ENCODE data around the gene PLOD3.
"Not testable (repeated sequence)": the region's sequence is repeated elsewhere in the genome, so short reads cannot be mapped to it uniquely, and the experiment has no call there.

PLOD3 gene

GRCh38 chr7:101217388-101218235 lies at the start of gene PLOD3, which contains the start of gene ZNHIT1:
Gene PLOD3 (minus strand): TSS chr7:101217581. CDS start chr7:101217274, 307 bp downstream.
Gene ZNHIT1 (plus strand): TSS chr7:101218165. CDS start chr7:101218196, 31 bp downstream.
- H2AFZ ChIP-seq (ENCODE audit: low read depth, low read length): peak within 1 kb of the TSS; percentile 86
- peak within 1 kb of the TSS; percentile 74 for H3K27ac ChIP-seq (ENCODE audit: low read length)
- peaks cover 5% of the 10 kb centered on the region for H3K36me3 ChIP-seq (replicated peaks; ENCODE audit: low read depth, low read length)
- H3K4me1 ChIP-seq (ENCODE audit: low read length): peaks cover 12% of the 10 kb centered on the region
- peak within 1 kb of the TSS; percentile 87 for H3K4me3 ChIP-seq (ENCODE audit: low read length)
- peak within 1 kb of the TSS; percentile 98 for H3K4me2 ChIP-seq (ENCODE audit: low read length)
- no peaks in the 10 kb centered on the region for H4K20me1 ChIP-seq (ENCODE audit: insufficient read depth, low read length)
- peak within 1 kb of the TSS; percentile 88 for H3K9ac ChIP-seq (ENCODE audit: low read length)
- H3K9me3 ChIP-seq (ENCODE audit: insufficient read depth, low read length): no peaks in the 10 kb centered on the region
- H3K79me2 ChIP-seq (ENCODE audit: low read length): peaks cover 32% of the 10 kb centered on the region
- no peaks in the 10 kb centered on the region for H3K27me3 ChIP-seq (ENCODE audit: low read depth, low read length)
- TF ChIP-seq CTCF (IDR thresholded peaks at IDR 0.05; ENCODE audit: low read depth, low read length): no peak
- TF ChIP-seq EZH2phosphoT487 (IDR thresholded peaks at IDR 0.05; ENCODE audit: low read depth): no peak

GRCh38 chr7:101265622-101266516 lies 48.5 kb upstream of the PLOD3 start:
- Histone ChIP-seq H2AFZ (ENCODE audit: low read depth, low read length) (no peak overlapping the region), H3K27me3 (ENCODE audit: low read depth, low read length) (no peaks in the 10 kb centered on the region), H3K79me2 (ENCODE audit: low read length) (no peaks in the 10 kb centered on the region), H3K4me2 (ENCODE audit: low read length) (no peak overlapping the region), H3K36me3 (replicated peaks; ENCODE audit: low read depth, low read length) (no peaks in the 10 kb centered on the region), H3K4me3 (ENCODE audit: low read length) (no peak overlapping the region), H3K27ac (ENCODE audit: low read length) (no peak overlapping the region), H3K9me3 (ENCODE audit: insufficient read depth, low read length) (no peaks in the 10 kb centered on the region), H4K20me1 (ENCODE audit: insufficient read depth, low read length) (no peaks in the 10 kb centered on the region), H3K4me1 (ENCODE audit: low read length) (no peaks in the 10 kb centered on the region), H3K9ac (ENCODE audit: low read length) (no peak overlapping the region)
- no peak for TF ChIP-seq EZH2phosphoT487 (IDR thresholded peaks at IDR 0.05; ENCODE audit: low read depth)
- TF ChIP-seq CTCF (IDR thresholded peaks at IDR 0.05; ENCODE audit: low read depth, low read length): no peak

- not testable (repeated sequence) for H3K9me3 ChIP-seq (ENCODE audit: insufficient read depth, low read length); H3K4me1 ChIP-seq (ENCODE audit: low read length); H3K79me2 ChIP-seq (ENCODE audit: low read length); H3K27ac ChIP-seq (ENCODE audit: low read length); H2AFZ ChIP-seq (ENCODE audit: low read depth, low read length); H3K4me3 ChIP-seq (ENCODE audit: low read length); H4K20me1 ChIP-seq (ENCODE audit: insufficient read depth, low read length); H3K36me3 ChIP-seq (replicated peaks; ENCODE audit: low read depth, low read length); H3K4me2 ChIP-seq (ENCODE audit: low read length); H3K27me3 ChIP-seq (ENCODE audit: low read depth, low read length); H3K9ac ChIP-seq (ENCODE audit: low read length)
Observed at GRCh38 chr7:101264102-101264706, 46.8 kb upstream of the PLOD3 start.

GRCh38 chr7:101258243-101258731 lies 40.9 kb upstream of the PLOD3 start:
- H4K20me1 ChIP-seq (ENCODE audit: insufficient read depth, low read length): no peaks in the 10 kb centered on the region
- H3K36me3 ChIP-seq (replicated peaks; ENCODE audit: low read depth, low read length): no peaks in the 10 kb centered on the region
- H3K9ac ChIP-seq (ENCODE audit: low read length): no peak overlapping the region
- no peaks in the 10 kb centered on the region for H3K4me1 ChIP-seq (ENCODE audit: low read length)
- H3K27ac ChIP-seq (ENCODE audit: low read length): no peak overlapping the region
- H3K79me2 ChIP-seq (ENCODE audit: low read length): no peaks in the 10 kb centered on the region
- TF ChIP-seq CTCF (IDR thresholded peaks at IDR 0.05; ENCODE audit: low read depth, low read length): no peak
- TF ChIP-seq EZH2phosphoT487 (IDR thresholded peaks at IDR 0.05; ENCODE audit: low read depth): no peak
- no peaks in the 10 kb centered on the region for H3K27me3 ChIP-seq (ENCODE audit: low read depth, low read length)
- no peak overlapping the region for H2AFZ ChIP-seq (ENCODE audit: low read depth, low read length)
- no peak overlapping the region for H3K4me2 ChIP-seq (ENCODE audit: low read length)
- H3K9me3 ChIP-seq (ENCODE audit: insufficient read depth, low read length): no peaks in the 10 kb centered on the region
- no peak overlapping the region for H3K4me3 ChIP-seq (ENCODE audit: low read length)

Data from OCI-LY3 (cell line).